ENCODE data around the gene FAM222A.
"Not testable (repeated sequence)": the region's sequence is repeated elsewhere in the genome, so short reads cannot be mapped to it uniquely, and the experiment has no call there.

FAM222A gene

DNA sequence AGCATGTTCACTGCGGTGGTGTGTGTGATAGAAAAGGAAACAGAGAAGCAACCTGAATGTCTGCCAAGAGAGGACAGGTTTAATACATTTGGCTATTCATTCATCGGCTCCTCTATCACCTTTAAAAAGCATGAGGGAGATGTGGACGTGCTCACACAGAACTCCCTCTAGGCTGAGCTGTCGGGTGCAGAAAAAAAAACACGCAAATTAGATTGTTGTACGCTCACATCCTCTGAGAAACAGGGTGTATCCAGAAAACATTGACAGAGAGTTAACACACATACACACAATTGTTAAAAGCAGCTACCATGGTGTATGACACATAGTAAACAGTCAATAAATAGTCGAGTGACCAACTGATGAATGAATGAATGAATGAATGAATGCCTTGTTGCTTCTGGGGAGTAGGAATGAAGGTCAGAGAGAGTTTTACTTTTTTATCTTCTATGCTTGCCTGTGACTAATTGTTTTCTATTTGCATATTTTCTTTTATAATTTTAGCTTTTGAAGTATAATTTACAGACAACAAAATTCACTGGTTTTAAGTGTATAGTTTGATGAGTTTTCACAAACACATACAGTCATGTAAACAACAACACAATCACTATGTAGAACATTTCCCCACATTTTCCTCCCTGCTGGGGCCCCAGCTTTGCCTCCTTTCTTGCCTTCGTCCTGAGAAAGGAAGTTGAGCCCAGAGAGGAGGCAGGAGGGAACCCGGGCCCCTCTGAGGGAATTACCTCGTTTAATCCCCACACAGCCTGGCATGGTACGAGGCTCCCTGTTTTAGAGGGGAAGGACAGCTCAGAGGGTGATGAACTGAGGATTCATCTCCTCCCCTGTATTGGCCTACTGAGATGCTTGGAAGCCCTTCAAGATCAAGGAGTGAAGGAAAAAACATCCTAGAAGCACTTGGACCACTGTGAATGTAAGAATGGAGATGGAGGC lies 19.7 kb upstream of the FAM222A start:
- no peak for DNase-seq (ENCODE audit: low read depth in 1 of 2, low spot score in 1 of 2)

DNA sequence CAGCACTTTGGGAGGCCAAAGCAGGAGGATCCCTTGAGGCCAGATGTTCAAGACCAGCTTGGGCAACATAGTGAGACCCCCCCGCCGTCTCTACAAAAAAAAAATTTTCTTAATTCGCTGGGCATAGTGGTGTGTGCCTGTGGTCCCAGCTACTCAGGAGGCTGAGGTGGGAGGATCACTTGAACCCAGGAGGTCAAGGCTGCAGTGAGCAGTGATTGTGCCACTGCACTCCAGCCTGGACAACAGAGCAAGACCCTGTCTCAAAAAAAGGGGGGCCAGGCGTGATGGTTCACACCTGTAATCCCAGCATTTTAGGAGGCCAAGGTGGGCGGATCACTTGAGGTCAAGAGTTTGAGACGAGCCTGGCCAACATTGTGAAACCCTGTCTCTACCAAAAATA lies 19.0 kb upstream of the FAM222A start:
- not testable (repeated sequence) for DNase-seq (ENCODE audit: low read depth in 1 of 2, low spot score in 1 of 2)

GRCh38 chr12:109695416-109695815 lies 18.2 kb upstream of the FAM222A start:
- DNase-seq (ENCODE audit: low read depth in 1 of 2, low spot score in 1 of 2): no peak

DNA sequence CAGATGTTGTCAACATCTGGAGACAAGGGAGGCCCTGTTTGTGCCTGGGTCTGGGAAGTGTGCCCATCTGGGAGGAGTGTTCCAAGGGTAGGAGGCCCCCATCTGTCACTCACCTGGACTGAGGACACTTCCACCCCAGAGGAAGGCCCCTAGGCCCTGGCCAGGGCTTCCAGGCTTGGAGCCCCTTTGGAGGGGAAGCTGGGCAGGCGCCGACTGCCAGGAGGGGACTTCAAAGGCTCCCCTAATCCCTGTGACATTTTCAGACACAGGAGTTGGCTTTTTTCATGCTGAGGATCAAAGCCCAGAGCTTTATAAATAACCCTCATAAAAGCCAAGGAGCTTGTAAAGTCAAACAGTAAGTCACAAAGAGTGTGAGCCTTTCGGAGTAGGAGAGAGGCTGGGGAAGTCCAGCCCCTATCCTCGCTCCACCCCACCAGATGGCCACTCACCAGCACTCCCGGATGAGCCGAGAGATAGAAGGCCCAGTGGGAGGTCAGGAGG lies 17.6 kb upstream of the FAM222A start:
- no peak for DNase-seq (ENCODE audit: low read depth in 1 of 2, low spot score in 1 of 2)

- no peak for DNase-seq (ENCODE audit: low read depth in 1 of 2, low spot score in 1 of 2)
Observed at GRCh38 chr12:109696485-109697269, 16.9 kb upstream of the FAM222A start.

DNA sequence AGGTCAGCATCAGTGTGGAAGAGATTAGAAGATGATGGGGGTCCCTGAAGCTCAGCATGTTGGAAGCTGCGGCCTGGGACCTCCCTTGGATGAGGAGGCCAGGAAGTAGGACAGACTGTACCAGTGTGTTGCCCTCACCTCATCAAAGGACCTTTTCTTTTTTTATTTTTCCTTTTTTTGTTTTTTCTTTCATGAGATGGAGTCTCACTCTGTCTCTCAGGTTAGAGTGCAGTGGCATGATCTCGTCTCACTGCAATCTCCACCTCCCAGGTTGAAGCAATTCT lies 16.4 kb upstream of the FAM222A start:
- no peak for DNase-seq (ENCODE audit: low read depth in 1 of 2, low spot score in 1 of 2)

- no peak for DNase-seq (ENCODE audit: low read depth in 1 of 2, low spot score in 1 of 2)
Observed at GRCh38 chr12:109697877-109698468, 15.7 kb upstream of the FAM222A start.

- no peak for DNase-seq (ENCODE audit: low read depth in 1 of 2, low spot score in 1 of 2)
Observed at GRCh38 chr12:109698820-109699219, 14.8 kb upstream of the FAM222A start.

DNA sequence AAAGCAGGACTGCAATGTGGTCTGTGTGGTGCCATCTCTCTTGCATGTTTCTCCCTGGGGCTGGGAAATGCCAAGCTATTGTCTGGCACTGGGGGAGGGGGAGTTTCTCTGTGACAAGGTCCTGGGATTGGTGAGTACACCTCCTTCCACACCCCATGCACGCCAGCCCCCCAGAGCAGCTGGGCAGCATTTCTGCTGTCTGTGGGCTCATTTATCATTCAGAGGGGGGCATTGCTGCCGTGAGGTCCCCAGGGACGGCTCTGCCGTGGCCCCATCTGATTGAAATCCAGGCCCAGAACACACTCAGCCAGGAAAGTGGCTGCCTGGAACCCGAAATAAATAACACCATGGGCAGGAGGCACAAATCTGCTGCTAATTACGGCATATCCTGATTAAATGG lies 12.6 kb upstream of the FAM222A start:
- no peak for DNase-seq (ENCODE audit: low read depth in 1 of 2, low spot score in 1 of 2)

DNA sequence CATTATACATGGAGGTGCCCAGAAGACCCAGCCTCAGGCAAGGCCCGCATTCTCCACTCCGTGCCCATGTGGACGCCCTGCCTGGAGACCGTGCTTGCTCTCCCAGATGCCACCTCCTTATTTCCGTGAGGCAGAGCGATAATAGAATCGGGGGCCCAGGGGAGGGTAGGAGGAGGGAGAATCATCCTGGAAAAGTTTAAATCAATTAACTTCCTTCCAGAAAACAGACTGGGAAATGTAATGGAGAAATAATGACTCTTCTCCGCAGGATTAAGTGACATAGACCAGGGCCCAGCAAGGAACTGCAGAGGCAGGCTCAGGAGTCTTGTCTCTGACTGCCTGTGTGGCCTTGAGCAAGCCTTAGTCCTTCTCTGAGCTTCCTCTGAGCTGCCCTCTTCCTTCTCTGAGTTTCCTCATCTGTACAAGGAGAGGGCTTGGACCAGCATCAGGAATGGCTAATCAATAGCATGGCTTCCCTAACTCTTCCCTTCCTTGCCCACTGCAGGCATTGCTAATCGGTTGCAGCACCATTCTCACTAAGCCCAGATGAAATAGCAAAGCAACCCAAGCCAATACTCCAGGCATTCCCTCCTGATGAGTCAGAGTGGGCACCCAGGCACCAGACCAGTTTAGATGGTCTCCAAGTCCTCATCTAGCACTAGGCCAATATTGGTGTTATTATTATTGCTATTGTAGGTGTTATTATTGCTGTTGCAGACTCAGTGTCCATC lies 11.3 kb upstream of the FAM222A start:
- DNase-seq (ENCODE audit: low read depth in 1 of 2, low spot score in 1 of 2): no peak

- no peak for DNase-seq (ENCODE audit: low read depth in 1 of 2, low spot score in 1 of 2)
Observed at GRCh38 chr12:109703684-109704083, 9.9 kb upstream of the FAM222A start.

- no peak for DNase-seq (ENCODE audit: low read depth in 1 of 2, low spot score in 1 of 2)
Observed at GRCh38 chr12:109704371-109705098, 9.1 kb upstream of the FAM222A start.

DNA sequence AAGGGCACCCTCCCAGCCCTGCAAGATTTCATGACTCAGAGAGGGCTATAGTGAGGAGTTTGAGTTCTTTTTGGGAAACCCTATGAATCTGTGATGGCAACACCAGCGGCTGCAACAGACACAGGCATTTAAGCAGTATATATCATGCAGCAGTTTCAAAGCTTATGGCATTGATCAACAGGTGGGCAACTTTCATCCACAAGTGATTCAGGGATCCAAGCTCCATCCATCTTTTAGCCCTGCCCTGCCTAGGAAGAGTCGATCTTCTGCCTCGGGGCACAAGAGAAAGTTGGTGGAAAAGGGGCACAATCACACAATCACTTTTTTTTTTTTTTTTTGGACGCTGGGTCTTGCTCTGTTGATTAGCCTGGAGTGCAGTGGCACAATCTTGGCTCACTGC lies 8.3 kb upstream of the FAM222A start:
- no peak for DNase-seq (ENCODE audit: low read depth in 1 of 2, low spot score in 1 of 2)

DNA sequence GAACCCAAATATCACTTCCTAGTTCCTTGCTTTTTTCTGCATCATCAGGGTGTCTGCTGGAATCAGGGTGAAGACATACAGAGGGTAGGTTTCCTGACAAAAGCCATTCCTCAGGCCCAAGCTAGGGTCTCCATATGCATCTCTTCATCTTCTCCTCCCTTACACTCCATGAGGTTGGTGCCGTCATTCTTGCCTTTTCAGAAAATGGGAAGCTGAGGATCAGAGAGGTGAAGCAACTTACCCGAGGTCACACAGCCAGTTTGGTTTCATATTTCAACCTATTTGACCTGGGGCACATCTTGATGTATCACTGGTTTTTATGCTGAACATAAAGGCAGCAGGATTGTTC lies 7.3 kb upstream of the FAM222A start:
- DNase-seq (ENCODE audit: low read depth in 1 of 2, low spot score in 1 of 2): no peak

DNA sequence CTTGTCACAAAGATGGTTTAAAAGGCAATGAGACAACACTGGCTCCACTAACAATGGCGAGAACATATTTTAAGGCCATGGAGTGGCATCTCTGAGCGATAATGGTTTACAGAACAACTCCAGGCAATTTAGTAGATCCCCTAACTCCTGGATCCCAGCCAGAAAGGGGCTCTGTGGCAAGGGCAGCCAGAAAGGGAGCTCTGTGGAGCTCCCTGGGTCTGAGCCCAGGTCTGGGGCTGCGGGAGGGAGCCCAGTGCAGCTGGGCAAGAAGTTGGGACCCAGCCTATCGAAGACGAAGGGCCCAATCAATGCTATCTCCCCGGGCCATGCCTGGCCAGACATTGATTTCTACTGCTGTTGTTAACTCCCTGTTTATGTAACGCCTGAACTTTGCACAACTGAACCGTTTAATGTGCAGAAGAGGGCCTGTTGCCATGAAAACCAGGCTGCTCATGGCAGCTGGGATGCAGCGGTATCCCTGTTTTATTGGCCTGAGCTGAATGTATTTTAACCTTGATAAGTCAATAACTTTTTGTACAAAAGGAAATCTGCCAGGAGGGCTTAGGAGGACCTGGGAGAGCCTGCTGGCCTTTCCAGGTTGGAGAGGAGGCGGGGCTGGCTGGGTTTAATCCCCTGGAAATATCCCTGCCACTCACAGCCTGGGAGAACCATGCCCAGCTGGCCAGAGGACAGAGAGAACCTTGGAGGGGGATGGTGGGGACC lies 6.7 kb upstream of the FAM222A start:
- DNase-seq (ENCODE audit: low read depth in 1 of 2, low spot score in 1 of 2): no peak

DNA sequence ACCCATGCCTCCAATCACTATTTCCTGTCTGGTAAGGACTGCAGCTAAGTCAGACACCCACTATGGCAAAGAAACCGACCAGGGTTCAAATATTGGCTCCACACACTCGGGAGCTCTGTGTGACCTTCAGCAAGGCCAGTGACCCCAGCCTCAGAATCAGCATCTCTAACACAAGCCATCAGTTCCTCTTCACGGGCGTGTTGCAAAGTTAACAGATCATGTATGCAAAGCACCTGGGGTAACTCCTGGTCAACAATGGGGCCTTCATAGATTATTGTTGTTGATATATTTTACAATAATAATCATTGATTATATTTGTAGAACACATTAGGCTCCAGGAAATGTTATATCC lies 6.2 kb upstream of the FAM222A start:
- no peak for DNase-seq (ENCODE audit: low read depth in 1 of 2, low spot score in 1 of 2)

DNA sequence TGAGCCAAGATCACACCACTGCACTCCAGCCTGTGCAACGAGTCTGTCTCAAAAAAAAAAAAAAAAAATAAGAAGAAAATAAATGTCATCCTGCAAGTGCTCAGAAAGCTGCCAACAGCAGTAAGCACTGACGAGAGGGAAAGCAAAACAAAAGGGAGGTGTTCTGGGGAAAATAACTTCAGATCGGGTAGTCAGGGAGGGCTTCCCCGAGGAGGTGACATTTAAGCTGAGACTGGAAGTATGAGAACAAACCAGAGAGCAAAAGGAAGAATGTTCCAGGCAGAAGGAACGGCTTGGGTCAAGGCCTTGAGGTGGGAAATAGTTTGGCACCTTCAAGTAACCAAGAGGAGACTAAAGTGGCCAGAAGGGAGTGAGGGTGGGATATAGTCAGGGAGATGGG lies 4.7 kb upstream of the FAM222A start:
- DNase-seq (ENCODE audit: low read depth in 1 of 2, low spot score in 1 of 2): no peak

- no peak for DNase-seq (ENCODE audit: low read depth in 1 of 2, low spot score in 1 of 2)
Observed at GRCh38 chr12:109709401-109709991, 4.1 kb upstream of the FAM222A start.

DNA sequence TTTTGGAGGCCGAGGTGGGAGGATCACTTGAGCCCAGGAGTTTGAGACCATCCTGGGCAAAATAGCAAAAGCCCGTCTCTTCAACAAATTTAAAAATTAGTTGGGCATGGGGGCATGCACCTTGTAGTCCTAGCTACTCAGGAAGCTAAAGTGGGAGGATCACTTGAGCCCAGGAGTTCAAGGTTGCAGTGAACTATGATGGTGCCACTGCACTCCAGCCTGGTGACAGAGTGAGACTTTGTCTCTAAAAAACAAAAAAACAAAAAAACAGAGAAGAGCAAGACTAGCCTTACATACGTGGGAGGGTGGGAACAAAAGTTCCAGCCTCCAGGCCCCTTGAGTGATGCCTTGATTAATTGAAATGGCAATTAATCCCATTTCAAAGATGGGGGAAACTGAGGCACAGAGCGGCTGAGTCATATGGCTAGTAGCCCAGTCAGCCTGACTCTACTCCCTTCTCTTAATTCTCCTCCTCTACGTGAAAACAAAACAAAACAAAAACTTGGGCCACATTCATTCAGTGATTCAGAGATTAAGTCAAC lies 3.3 kb upstream of the FAM222A start:
- no peak for DNase-seq (ENCODE audit: low read depth in 1 of 2, low spot score in 1 of 2)

All from activated CD4-positive, alpha-beta T cell treated with anti-CD3 and anti-CD28 coated beads, Interleukin-2, amount 50 U/mL, for 24 hours (primary cell).